HG03342 (cell line): ENCODE results near the gene SERPINA4.

Experiments used
- ATAC-seq: cut with Tn5 transposase; IDR thresholded peaks from one replicate; pipeline ENCODE4 v1.9.1; 2021; ENCODE audit warnings: mild to moderate bottlenecking, moderate library complexity; ENCODE audit not compliant: unreplicated experiment

Gene SERPINA4

GRCh38 chr14:94613720-94614644 lies 52.7 kb downstream of the SERPINA4 start:
- no peak for ATAC-seq

- ATAC-seq = no peak
Measured at GRCh38 chr14:94614802-94615201, 53.6 kb downstream of the SERPINA4 start.

- ATAC-seq = no peak
Measured at GRCh38 chr14:94615254-94615653, 54.0 kb downstream of the SERPINA4 start.

GRCh38 chr14:94615823-94616570 lies 54.8 kb downstream of the SERPINA4 start:
- no peak for ATAC-seq

- no peak for ATAC-seq
Measured at GRCh38 chr14:94617366-94617941, 56.2 kb downstream of the SERPINA4 start.

GRCh38 chr14:94617988-94618822 lies 57.0 kb downstream of the SERPINA4 start:
- ATAC-seq = no peak

- no peak for ATAC-seq
Measured at GRCh38 chr14:94619297-94619696, 58.1 kb downstream of the SERPINA4 start.
